HepG2 (cell line): Measurements from ENCODE around the gene TCEA3. TPM values are rescaled to one million over a fixed set of nuclear protein-coding genes. Genes with fewer than 3 reads are reported as not detected.
A peak's percentile ranks its signal among the peaks of the same experiment; 100 is the strongest.

Experiments used
- CAMTA2 ChIP-seq: sonication (generic); formaldehyde crosslinking; IDR thresholded peaks from 2 replicates; pipeline ENCODE4 v1.4.0; 2020; ENCODE audit warnings: mild to moderate bottlenecking, missing genetic modification reagents, borderline replicate concordance
- CCDC6 ChIP-seq: sonication (generic); formaldehyde crosslinking; IDR thresholded peaks from 2 replicates; pipeline ENCODE4 v1.8.1; 2022; ENCODE audit warnings: mild to moderate bottlenecking, missing genetic modification reagents, moderate library complexity
- DNMT3B ChIP-seq: conservative IDR thresholded peaks from 2 replicates; pipeline ENCODE4 v1.6.1; 2016; ENCODE audit warnings: missing biosample characterization, control low read depth
- HDAC1 ChIP-seq: sonication (generic); formaldehyde crosslinking; IDR thresholded peaks from 2 replicates; pipeline ENCODE4 v1.5.1; 2020; ENCODE audit warnings: mild to moderate bottlenecking, missing genetic modification reagents
- HNF4A ChIP-seq: sonication (generic); formaldehyde crosslinking; IDR thresholded peaks from 2 replicates; pipeline ENCODE4 v1.4.0; 2020; ENCODE audit warnings: missing genetic modification reagents
- KLF12 ChIP-seq: sonication (generic); formaldehyde crosslinking; IDR thresholded peaks from 2 replicates; pipeline ENCODE4 v1.4.0; 2020; ENCODE audit warnings: missing genetic modification reagents, borderline replicate concordance
- MXD4 ChIP-seq: IDR thresholded peaks from 2 replicates; pipeline ENCODE4 v1.6.1; 2016; ENCODE audit warnings: mild to moderate bottlenecking, missing biosample characterization, missing genetic modification reagents
- POLR2AphosphoS2 ChIP-seq: IDR thresholded peaks from 2 replicates; pipeline ENCODE4 v1.6.1; 2011; ENCODE audit warnings: low read depth, low read length, improper control_type of control experiment
- SP4 ChIP-seq: sonication (generic); formaldehyde crosslinking; IDR thresholded peaks from 2 replicates; pipeline ENCODE4 v1.8.1; 2023; ENCODE audit warnings: mild to moderate bottlenecking, missing genetic modification reagents
- SUZ12 ChIP-seq: fragments of 150-350 bp; IDR thresholded peaks from 2 replicates; pipeline ENCODE4 v1.6.1; 2014; ENCODE audit warnings: low read depth, low read length
- ZNF354B ChIP-seq: sonication (generic); formaldehyde crosslinking; IDR thresholded peaks from 2 replicates; pipeline ENCODE4 v1.8.0; 2022; ENCODE audit warnings: mild to moderate bottlenecking, missing genetic modification reagents
- ZNF605 ChIP-seq: sonication (generic); formaldehyde crosslinking; IDR thresholded peaks from 2 replicates; pipeline ENCODE4 v1.8.0; 2022; ENCODE audit warnings: mild to moderate bottlenecking, missing genetic modification reagents
- ZNF788 ChIP-seq: sonication (generic); formaldehyde crosslinking; IDR thresholded peaks from 2 replicates; pipeline ENCODE4 v1.5.0; 2020; ENCODE audit warnings: mild to moderate bottlenecking, missing genetic modification reagents, borderline replicate concordance
- ZZZ3 ChIP-seq: sonication (generic); formaldehyde crosslinking; IDR thresholded peaks from 2 replicates; pipeline ENCODE4 v1.4.0; 2020; ENCODE audit warnings: missing genetic modification reagents, mild to moderate bottlenecking, borderline replicate concordance
- polyA plus RNA-seq, 8 experiments: library from polyadenylated mRNA; depleted of rRNA in 3 of 8; stranded (reverse) in 7 of 8; unstranded in 1 of 8; fragments of >200 nt; fragmentation: Illumina TruSeq in 4 of 8; extraction: Trizol in 4 of 8; gene quantifications; 2 replicates each; pipeline versions ENCODE4 v1.2.1 to v1.2.3, GENCODE V29; 2011 to 2016; ENCODE audit warnings: low read depth in 4 of 8, missing spikeins in 1 of 8, mixed read lengths in 1 of 8; ENCODE audit not compliant: insufficient read depth in 1 of 8
- total RNA-seq, 5 experiments: library from RNA; depleted of rRNA; stranded (reverse); fragments of >200 nt; fragmentation: Illumina TruSeq; extraction: Trizol; gene quantifications; 2 replicates each; pipeline ENCODE4 v1.2.3, GENCODE V29; 2016; ENCODE audit warnings: low read depth in 1 of 5
- TF ChIP-seq, protein P1 (sequence below): sonication (generic); formaldehyde crosslinking; IDR thresholded peaks from 2 replicates; pipeline ENCODE4 v1.4.0; 2020; ENCODE audit warnings: mild to moderate bottlenecking, low read depth, missing genetic modification reagents
- TF ChIP-seq, protein P2 (sequence below): sonication (generic); formaldehyde crosslinking; IDR thresholded peaks from 2 replicates; pipeline ENCODE4 v1.4.0; 2020; ENCODE audit warnings: missing genetic modification reagents
- TF ChIP-seq, protein P3 (sequence below): sonication (generic); formaldehyde crosslinking; IDR thresholded peaks from 2 replicates; pipeline ENCODE4 v1.9.0; 2021; ENCODE audit warnings: missing genetic modification reagents, mild to moderate bottlenecking, borderline replicate concordance
- TF ChIP-seq, protein P4 (sequence below): sonication (generic); formaldehyde crosslinking; IDR thresholded peaks from 2 replicates; pipeline ENCODE4 v1.5.0; 2020; ENCODE audit warnings: missing genetic modification reagents
- TF ChIP-seq, protein P5 (sequence below): sonication (generic); formaldehyde crosslinking; IDR thresholded peaks from 2 replicates; pipeline ENCODE4 v1.4.0; 2020; ENCODE audit warnings: missing genetic modification reagents
- TF ChIP-seq, protein P6 (sequence below): sonication (generic); formaldehyde crosslinking; IDR thresholded peaks from 2 replicates; pipeline ENCODE4 v1.8.0; 2022; ENCODE audit warnings: missing genetic modification reagents, mild to moderate bottlenecking, inconsistent platforms, borderline replicate concordance

TCEA3 gene
- total and polyA plus RNA-seq, 2 of the 13 experiments (the other 11 are each of a cell fraction or from before 2014, with no cell fraction given): 55.5 to 84.6 TPM

DNA sequence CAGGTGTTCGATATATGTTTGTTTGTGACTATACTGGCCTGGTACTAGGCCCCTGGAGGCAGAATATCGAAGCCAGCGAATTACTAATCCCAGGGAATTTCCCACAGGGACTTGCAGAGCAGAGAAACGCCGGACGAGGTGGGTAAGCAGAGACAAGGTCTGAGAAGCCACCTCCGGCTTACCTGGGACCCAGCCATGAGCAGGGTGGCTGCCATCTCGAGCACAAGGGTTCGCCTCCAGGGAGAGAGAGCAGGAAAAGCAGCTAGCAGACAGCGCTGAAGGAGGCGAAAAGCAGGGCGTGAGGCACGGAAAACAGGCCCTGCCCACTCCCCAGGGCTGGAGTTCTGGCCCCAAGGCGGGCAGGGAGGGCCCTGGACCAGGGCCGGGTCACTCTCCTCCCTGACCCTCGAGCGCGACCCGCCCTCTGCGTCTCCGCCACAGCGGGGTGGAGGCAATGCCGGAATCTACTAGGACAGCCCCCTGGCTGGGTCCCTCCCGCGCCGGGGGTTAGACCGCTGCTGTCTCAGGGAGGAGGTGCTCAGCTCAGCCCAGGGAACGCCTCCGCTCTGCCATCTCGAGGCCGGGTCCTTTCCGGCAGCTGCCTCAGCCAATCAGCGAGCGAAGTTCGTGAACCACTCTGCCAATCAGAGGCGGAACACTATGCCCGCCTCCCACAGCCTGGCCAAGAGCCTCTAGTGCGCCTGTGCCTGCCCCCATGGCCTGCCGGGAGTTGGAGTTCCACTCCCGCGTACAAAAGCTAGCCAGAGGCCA, 56.6 kb downstream of the TCEA3 start (continued):
- TF ChIP-seq, protein P1, sequence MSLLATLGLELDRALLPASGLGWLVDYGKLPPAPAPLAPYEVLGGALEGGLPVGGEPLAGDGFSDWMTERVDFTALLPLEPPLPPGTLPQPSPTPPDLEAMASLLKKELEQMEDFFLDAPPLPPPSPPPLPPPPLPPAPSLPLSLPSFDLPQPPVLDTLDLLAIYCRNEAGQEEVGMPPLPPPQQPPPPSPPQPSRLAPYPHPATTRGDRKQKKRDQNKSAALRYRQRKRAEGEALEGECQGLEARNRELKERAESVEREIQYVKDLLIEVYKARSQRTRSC (CRISPR knock-in tag): no peak; the same call in 1 of the 2 replicates
- TF ChIP-seq, protein P2, sequence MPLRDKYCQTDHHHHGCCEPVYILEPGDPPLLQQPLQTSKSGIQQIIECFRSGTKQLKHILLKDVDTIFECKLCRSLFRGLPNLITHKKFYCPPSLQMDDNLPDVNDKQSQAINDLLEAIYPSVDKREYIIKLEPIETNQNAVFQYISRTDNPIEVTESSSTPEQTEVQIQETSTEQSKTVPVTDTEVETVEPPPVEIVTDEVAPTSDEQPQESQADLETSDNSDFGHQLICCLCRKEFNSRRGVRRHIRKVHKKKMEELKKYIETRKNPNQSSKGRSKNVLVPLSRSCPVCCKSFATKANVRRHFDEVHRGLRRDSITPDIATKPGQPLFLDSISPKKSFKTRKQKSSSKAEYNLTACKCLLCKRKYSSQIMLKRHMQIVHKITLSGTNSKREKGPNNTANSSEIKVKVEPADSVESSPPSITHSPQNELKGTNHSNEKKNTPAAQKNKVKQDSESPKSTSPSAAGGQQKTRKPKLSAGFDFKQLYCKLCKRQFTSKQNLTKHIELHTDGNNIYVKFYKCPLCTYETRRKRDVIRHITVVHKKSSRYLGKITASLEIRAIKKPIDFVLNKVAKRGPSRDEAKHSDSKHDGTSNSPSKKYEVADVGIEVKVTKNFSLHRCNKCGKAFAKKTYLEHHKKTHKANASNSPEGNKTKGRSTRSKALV: 0 out of 2 replicates have a peak, but pooled peaks have one; percentile 60
- TF ChIP-seq ZNF605: no peak; the same call in 1 of the 2 replicates
- TF ChIP-seq, protein P3, sequence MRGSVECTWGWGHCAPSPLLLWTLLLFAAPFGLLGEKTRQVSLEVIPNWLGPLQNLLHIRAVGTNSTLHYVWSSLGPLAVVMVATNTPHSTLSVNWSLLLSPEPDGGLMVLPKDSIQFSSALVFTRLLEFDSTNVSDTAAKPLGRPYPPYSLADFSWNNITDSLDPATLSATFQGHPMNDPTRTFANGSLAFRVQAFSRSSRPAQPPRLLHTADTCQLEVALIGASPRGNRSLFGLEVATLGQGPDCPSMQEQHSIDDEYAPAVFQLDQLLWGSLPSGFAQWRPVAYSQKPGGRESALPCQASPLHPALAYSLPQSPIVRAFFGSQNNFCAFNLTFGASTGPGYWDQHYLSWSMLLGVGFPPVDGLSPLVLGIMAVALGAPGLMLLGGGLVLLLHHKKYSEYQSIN: no peak
- TF ChIP-seq DNMT3B (CRISPR knock-in tag): no peak
- TF ChIP-seq MXD4 (CRISPR knock-in tag): peak; percentile 63
- no peak; the same call in 1 of the 2 replicates for TF ChIP-seq KLF12 (CRISPR knock-in tag)
- peak; percentile 74 for TF ChIP-seq SUZ12
- no peak; the same call in 1 of the 2 replicates for TF ChIP-seq HDAC1
- no peak for TF ChIP-seq POLR2AphosphoS2
- TF ChIP-seq HNF4A (CRISPR knock-in tag): peak; percentile 38; the same call in 1 of the 2 replicates
- TF ChIP-seq CCDC6 (CRISPR knock-in tag): peak; percentile 56; the same call in 1 of the 2 replicates
- no peak for TF ChIP-seq ZNF354B (CRISPR knock-in tag)
- TF ChIP-seq, protein P4, sequence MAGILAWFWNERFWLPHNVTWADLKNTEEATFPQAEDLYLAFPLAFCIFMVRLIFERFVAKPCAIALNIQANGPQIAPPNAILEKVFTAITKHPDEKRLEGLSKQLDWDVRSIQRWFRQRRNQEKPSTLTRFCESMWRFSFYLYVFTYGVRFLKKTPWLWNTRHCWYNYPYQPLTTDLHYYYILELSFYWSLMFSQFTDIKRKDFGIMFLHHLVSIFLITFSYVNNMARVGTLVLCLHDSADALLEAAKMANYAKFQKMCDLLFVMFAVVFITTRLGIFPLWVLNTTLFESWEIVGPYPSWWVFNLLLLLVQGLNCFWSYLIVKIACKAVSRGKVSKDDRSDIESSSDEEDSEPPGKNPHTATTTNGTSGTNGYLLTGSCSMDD: 0 out of 2 replicates have a peak, but pooled peaks have one; percentile 30
- TF ChIP-seq, protein P5, sequence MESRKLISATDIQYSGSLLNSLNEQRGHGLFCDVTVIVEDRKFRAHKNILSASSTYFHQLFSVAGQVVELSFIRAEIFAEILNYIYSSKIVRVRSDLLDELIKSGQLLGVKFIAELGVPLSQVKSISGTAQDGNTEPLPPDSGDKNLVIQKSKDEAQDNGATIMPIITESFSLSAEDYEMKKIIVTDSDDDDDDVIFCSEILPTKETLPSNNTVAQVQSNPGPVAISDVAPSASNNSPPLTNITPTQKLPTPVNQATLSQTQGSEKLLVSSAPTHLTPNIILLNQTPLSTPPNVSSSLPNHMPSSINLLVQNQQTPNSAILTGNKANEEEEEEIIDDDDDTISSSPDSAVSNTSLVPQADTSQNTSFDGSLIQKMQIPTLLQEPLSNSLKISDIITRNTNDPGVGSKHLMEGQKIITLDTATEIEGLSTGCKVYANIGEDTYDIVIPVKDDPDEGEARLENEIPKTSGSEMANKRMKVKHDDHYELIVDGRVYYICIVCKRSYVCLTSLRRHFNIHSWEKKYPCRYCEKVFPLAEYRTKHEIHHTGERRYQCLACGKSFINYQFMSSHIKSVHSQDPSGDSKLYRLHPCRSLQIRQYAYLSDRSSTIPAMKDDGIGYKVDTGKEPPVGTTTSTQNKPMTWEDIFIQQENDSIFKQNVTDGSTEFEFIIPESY (CRISPR knock-in tag): 0 out of 2 replicates have a peak, but pooled peaks have one; percentile 7
- TF ChIP-seq ZNF788: 0 out of 2 replicates have a peak, but pooled peaks have one; percentile 16
- TF ChIP-seq, protein P6, sequence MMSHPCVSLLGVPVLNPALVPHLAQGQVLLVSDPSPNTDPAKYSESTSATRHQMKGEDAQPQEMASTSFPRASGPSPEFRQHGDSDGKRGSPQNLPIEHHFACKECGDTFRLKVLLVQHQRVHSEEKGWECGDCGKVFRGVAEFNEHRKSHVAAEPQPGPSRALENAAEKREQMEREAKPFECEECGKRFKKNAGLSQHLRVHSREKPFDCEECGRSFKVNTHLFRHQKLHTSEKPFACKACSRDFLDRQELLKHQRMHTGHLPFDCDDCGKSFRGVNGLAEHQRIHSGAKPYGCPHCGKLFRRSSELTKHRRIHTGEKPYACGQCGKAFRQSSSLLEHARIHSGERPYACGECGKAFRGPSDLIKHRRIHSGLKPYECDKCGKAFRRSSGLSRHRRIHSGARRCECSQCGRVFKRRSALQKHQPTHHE: no peak; the same call in 1 of the 2 replicates
- TF ChIP-seq SP4: peak; percentile 59; the same call in 1 of the 2 replicates
- 0 out of 2 replicates have a peak, but pooled peaks have one; percentile 37 for TF ChIP-seq ZZZ3 (CRISPR knock-in tag)
- TF ChIP-seq CAMTA2 (CRISPR knock-in tag): no peak
